HL-60 (cell line): ENCODE data around the gene FOCAD.

Experiments used
- CTCF ChIP-seq: IDR thresholded peaks from one replicate; pipeline ENCODE4 v1.5.1; 2011; ENCODE audit warnings: low read length, control low read depth, inconsistent platforms; ENCODE audit not compliant: insufficient read depth
- POLR2AphosphoS5 ChIP-seq: IDR thresholded peaks from 2 replicates; pipeline ENCODE4 v1.6.1; 2012; ENCODE audit warnings: low read depth
- REST ChIP-seq: IDR thresholded peaks from 2 replicates; pipeline ENCODE4 v1.6.1; 2012; ENCODE audit warnings: low read depth; ENCODE audit not compliant: insufficient replicate concordance

GRCh38 chr9:21016701-21017491 lies 332.8 kb downstream of the FOCAD start:
- TF ChIP-seq CTCF (no peak), POLR2AphosphoS5 (no peak), REST (no peak)
